Astrocyte (in vitro differentiated cells and primary cell): ENCODE data around the gene TOB1. TPM values are rescaled to one million over a fixed set of nuclear protein-coding genes. Genes with fewer than 3 reads are reported as not detected.

Experiments used
- DNase-seq: peaks from one replicate; pipeline ENCODE4 v3.0.0-alpha.2; 2010; ENCODE audit warnings: low read depth
- FAIRE-seq: peaks from 2 replicates; lab custom pipeline; 2011; peaks lifted over from hg19 to GRCh38; lab: Jason Lieb, UNC
- H2AFZ ChIP-seq: 2 replicates; pipeline ENCODE4 v1.6.0; 2012; ENCODE audit warnings: low read depth, low read length, inconsistent platforms
- H3K27ac ChIP-seq: 2 replicates; pipeline ENCODE4 v1.5.1; 2011; ENCODE audit warnings: low read depth, low read length, inconsistent platforms
- H3K27me3 ChIP-seq: 2 replicates; pipeline ENCODE4 v1.6.0; 2011; ENCODE audit warnings: low read length, inconsistent platforms; ENCODE audit not compliant: insufficient read depth
- H3K36me3 ChIP-seq: 2 replicates; pipeline ENCODE4 v1.5.1; 2011; ENCODE audit warnings: low read length, inconsistent platforms; ENCODE audit not compliant: insufficient read depth
- H3K4me1 ChIP-seq: 2 replicates; pipeline ENCODE4 v1.5.1; 2011; ENCODE audit warnings: low read length, inconsistent platforms; ENCODE audit not compliant: insufficient read depth
- H3K4me2 ChIP-seq: 2 replicates; pipeline ENCODE4 v1.6.0; 2012; ENCODE audit warnings: low read length, inconsistent platforms
- H3K4me3 ChIP-seq: 2 replicates; pipeline ENCODE4 v1.5.1; 2011; ENCODE audit warnings: low read depth, mild to moderate bottlenecking, low read length, inconsistent platforms; ENCODE audit not compliant: insufficient read depth
- H3K79me2 ChIP-seq: 2 replicates; pipeline ENCODE4 v1.6.0; 2012; ENCODE audit warnings: mild to moderate bottlenecking, low read length, inconsistent platforms; ENCODE audit not compliant: insufficient read depth
- H3K9ac ChIP-seq: 2 replicates; pipeline ENCODE4 v1.6.0; 2012; ENCODE audit warnings: mild to moderate bottlenecking, low read length, inconsistent platforms
- H3K9me3 ChIP-seq: 2 replicates; pipeline ENCODE4 v1.5.1; 2012; ENCODE audit warnings: low read depth, mild to moderate bottlenecking, low read length, inconsistent platforms; ENCODE audit not compliant: insufficient read depth
- H4K20me1 ChIP-seq: 2 replicates; pipeline ENCODE4 v1.6.0; 2012; ENCODE audit warnings: low read length, inconsistent platforms; ENCODE audit not compliant: insufficient read depth
- H3K27ac Mint-ChIP-seq: one replicate; pipeline ENCODE4 v1.8.0; 2021; ENCODE audit warnings: mild to moderate bottlenecking, mixed read lengths; ENCODE audit not compliant: unreplicated experiment
- H3K27me3 Mint-ChIP-seq: one replicate; pipeline ENCODE4 v1.8.0; 2021; ENCODE audit warnings: low read depth, mixed read lengths; ENCODE audit not compliant: unreplicated experiment
- H3K36me3 Mint-ChIP-seq: one replicate; pipeline ENCODE4 v1.8.0; 2021; ENCODE audit warnings: low read depth, mixed read lengths; ENCODE audit not compliant: unreplicated experiment
- H3K4me1 Mint-ChIP-seq: one replicate; pipeline ENCODE4 v1.8.0; 2021; ENCODE audit warnings: low read depth, mixed read lengths; ENCODE audit not compliant: unreplicated experiment
- H3K4me3 Mint-ChIP-seq: one replicate; pipeline ENCODE4 v1.8.0; 2021; ENCODE audit warnings: mild to moderate bottlenecking, moderate library complexity, mixed read lengths; ENCODE audit not compliant: unreplicated experiment
- H3K9me3 Mint-ChIP-seq: one replicate; pipeline ENCODE4 v1.8.0; 2021; ENCODE audit warnings: mild to moderate bottlenecking, mixed read lengths; ENCODE audit not compliant: unreplicated experiment
- EZH2 ChIP-seq: IDR thresholded peaks from 2 replicates; pipeline ENCODE4 v1.6.1; 2012; ENCODE audit warnings: mild to moderate bottlenecking, low read length, inconsistent platforms; ENCODE audit not compliant: insufficient read depth
- total RNA-seq: library from RNA; stranded (reverse); gene quantifications from 2 replicates; pipeline ENCODE4 v1.2.1, GENCODE V29; 2021
- TF ChIP-seq, protein P1 (sequence below): IDR thresholded peaks from 2 replicates; pipeline ENCODE4 v1.5.1; 2011; ENCODE audit warnings: low read depth, mild to moderate bottlenecking, inconsistent platforms, low read length, moderate library complexity; ENCODE audit not compliant: insufficient read depth

Gene TOB1
- total RNA-seq, 1 donor from 2014 or later = 71.6 TPM

DNA sequence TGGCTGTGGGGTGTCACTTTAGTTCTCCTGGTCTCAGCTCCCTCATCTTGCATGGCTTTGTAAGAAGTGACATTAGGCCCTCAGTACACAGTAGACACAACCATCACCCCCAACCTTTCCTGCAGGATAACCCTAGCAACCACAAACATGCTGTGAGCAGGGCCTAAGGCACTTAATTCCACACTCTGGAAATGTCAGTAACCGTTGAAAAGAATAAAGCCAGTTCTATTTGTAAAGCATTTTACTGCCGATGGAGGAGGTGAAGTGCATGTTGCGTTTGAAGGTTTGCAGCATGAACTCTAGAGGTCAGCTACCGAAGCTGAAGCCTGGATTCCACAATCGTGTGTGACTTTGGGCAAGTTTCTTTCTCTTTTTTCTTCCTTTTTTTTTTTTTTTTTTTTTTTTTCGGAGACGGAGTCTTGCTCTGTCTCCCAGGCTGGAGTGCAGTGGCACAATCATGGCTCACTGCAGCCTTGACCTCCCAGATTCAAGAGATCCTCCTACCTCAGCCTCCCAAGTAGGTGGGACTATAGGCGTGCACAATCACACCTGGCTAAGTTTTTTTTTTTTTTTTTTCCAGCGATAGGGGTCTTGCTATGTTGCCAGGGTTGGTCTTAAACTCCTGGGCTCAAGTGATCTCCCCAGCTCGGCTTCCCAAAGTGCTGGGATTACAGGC is 26.1 kb upstream of the TOB1 start:
- no peaks in the 10 kb centered on the region for H3K9me3 ChIP-seq
- H4K20me1 ChIP-seq = no peaks in the 10 kb centered on the region
- no peaks in the 10 kb centered on the region for H3K36me3 ChIP-seq
- no peak for FAIRE-seq
- Mint-ChIP-seq H3K36me3 (no peaks in the 10 kb centered on the region), H3K4me1 (peaks cover 15% of the 10 kb centered on the region), H3K27ac (no peak overlapping the region), H3K27me3 (peaks cover 4% of the 10 kb centered on the region), H3K9me3 (no peaks in the 10 kb centered on the region), H3K4me3 (no peak overlapping the region)
- DNase-seq = peak; percentile 31
- no peak overlapping the region for H2AFZ ChIP-seq
- H3K9ac ChIP-seq = no peak overlapping the region
- H3K4me2 ChIP-seq = no peak overlapping the region
- no peak for TF ChIP-seq EZH2
- TF ChIP-seq, protein P1, sequence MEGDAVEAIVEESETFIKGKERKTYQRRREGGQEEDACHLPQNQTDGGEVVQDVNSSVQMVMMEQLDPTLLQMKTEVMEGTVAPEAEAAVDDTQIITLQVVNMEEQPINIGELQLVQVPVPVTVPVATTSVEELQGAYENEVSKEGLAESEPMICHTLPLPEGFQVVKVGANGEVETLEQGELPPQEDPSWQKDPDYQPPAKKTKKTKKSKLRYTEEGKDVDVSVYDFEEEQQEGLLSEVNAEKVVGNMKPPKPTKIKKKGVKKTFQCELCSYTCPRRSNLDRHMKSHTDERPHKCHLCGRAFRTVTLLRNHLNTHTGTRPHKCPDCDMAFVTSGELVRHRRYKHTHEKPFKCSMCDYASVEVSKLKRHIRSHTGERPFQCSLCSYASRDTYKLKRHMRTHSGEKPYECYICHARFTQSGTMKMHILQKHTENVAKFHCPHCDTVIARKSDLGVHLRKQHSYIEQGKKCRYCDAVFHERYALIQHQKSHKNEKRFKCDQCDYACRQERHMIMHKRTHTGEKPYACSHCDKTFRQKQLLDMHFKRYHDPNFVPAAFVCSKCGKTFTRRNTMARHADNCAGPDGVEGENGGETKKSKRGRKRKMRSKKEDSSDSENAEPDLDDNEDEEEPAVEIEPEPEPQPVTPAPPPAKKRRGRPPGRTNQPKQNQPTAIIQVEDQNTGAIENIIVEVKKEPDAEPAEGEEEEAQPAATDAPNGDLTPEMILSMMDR = no peak
- H3K4me3 ChIP-seq = no peak overlapping the region
- H3K4me1 ChIP-seq = peaks cover 14% of the 10 kb centered on the region
- no peaks in the 10 kb centered on the region for H3K79me2 ChIP-seq
- H3K27me3 ChIP-seq = no peaks in the 10 kb centered on the region
- no peak overlapping the region for H3K27ac ChIP-seq

GRCh38 chr17:50891577-50891989 is 25.4 kb upstream of the TOB1 start:
- no peak overlapping the region for H3K9ac ChIP-seq
- H3K4me3 Mint-ChIP-seq = no peak overlapping the region
- TF ChIP-seq EZH2 = no peak
- TF ChIP-seq, protein P1 = no peak
- no peak overlapping the region for H3K4me3 ChIP-seq
- no peak overlapping the region for H3K27ac ChIP-seq
- no peaks in the 10 kb centered on the region for H3K79me2 ChIP-seq
- H3K9me3 Mint-ChIP-seq = no peaks in the 10 kb centered on the region
- H4K20me1 ChIP-seq = no peaks in the 10 kb centered on the region
- H3K4me1 Mint-ChIP-seq = peaks cover 15% of the 10 kb centered on the region
- no peaks in the 10 kb centered on the region for H3K27me3 ChIP-seq
- H3K9me3 ChIP-seq = no peaks in the 10 kb centered on the region
- no peak overlapping the region for H3K4me2 ChIP-seq
- DNase-seq (no peak), FAIRE-seq (no peak)
- no peaks in the 10 kb centered on the region for H3K36me3 Mint-ChIP-seq
- H3K36me3 ChIP-seq = no peaks in the 10 kb centered on the region
- H3K4me1 ChIP-seq = peaks cover 14% of the 10 kb centered on the region
- H3K27me3 Mint-ChIP-seq = peaks cover 4% of the 10 kb centered on the region
- H3K27ac Mint-ChIP-seq = no peak overlapping the region
- no peak overlapping the region for H2AFZ ChIP-seq
